SK-N-SH (cell line): ENCODE measurements around the gene GPR68. TPM values are rescaled to one million over a fixed set of nuclear protein-coding genes. Genes with fewer than 3 reads are reported as not detected.

Source experiments
- CTCF ChIA-PET: fragments of 300-600, 350-600 bp; formaldehyde crosslinking; extraction: SDS; loops from one replicate; lab custom pipeline; 2021; lab: Yijun Ruan, JAX
- POLR2A ChIA-PET: fragments of 350-600 bp; sonication (Branson Sonifier 250); formaldehyde crosslinking; extraction: SDS; loops from one replicate; lab custom pipeline; 2020; ENCODE audit warnings: antibody characterized with exemption, inconsistent platforms; lab: Yijun Ruan, JAX
- DNase-seq: peaks from one replicate; pipeline ENCODE4 v3.0.0; 2012
- H2AFZ ChIP-seq: fragments of 200-600 bp; sonication (generic); 2 replicates; pipeline ENCODE4 v1.8.1; 2016; ENCODE audit warnings: antibody characterized with exemption, mild to moderate bottlenecking, low read depth
- H3F3A ChIP-seq: fragments of 200-600 bp; sonication (generic); replicated peaks from 2 replicates; pipeline ENCODE3; 2016; ENCODE audit warnings: antibody characterized with exemption, mild to moderate bottlenecking; ENCODE audit not compliant: insufficient read depth
- H3K27ac ChIP-seq, 2 experiments: fragments of 200-500 bp in 1 of 2; fragments of 200-600 bp in 1 of 2; sonication (Bioruptor generic) in 1 of 2; sonication (generic), shearing (Covaris generic) in 1 of 2; 2 replicates each; pipeline versions ENCODE4 v1.5.1 to v1.6.1; 2014 to 2016; ENCODE audit warnings: low read depth in 2 of 2, inconsistent platforms in 1 of 2, low read length in 1 of 2, mild to moderate bottlenecking in 1 of 2, mixed read lengths in 1 of 2
- H3K27me3 ChIP-seq: fragments of 200-600 bp; sonication (generic), shearing (Covaris generic); 2 replicates; pipeline ENCODE4 v1.6.1; 2016; ENCODE audit warnings: mixed run types; ENCODE audit not compliant: insufficient read depth
- H3K36me3 ChIP-seq, 2 experiments: fragments of 200-500 bp in 1 of 2; fragments of 200-600 bp in 1 of 2; sonication (Bioruptor generic) in 1 of 2; sonication (generic) in 1 of 2; replicated peaks in 1 of 2; 2 replicates each; pipeline versions ENCODE3 to v1.5.1; 2014 to 2016; ENCODE audit warnings: low read length in 1 of 2, mild to moderate bottlenecking in 1 of 2; ENCODE audit not compliant: insufficient read depth in 2 of 2, control insufficient read depth in 1 of 2
- H3K4me1 ChIP-seq, 2 experiments: fragments of 200-500 bp in 1 of 2; fragments of 200-600 bp in 1 of 2; sonication (Bioruptor generic) in 1 of 2; sonication (generic), shearing (Covaris generic) in 1 of 2; 2 replicates each; pipeline versions ENCODE4 v1.5.1 to v1.6.1; 2014 to 2016; ENCODE audit warnings: low read depth in 1 of 2, low read length in 1 of 2, mixed run types in 1 of 2; ENCODE audit not compliant: insufficient read depth in 2 of 2, control insufficient read depth in 1 of 2
- H3K4me2 ChIP-seq: fragments of 200-600 bp; sonication (generic), shearing (Covaris generic); 2 replicates; pipeline ENCODE4 v1.6.1; 2017; ENCODE audit warnings: mixed run types
- H3K4me3 ChIP-seq, 2 experiments: fragments of 200-500 bp in 1 of 2; fragments of 200-600 bp in 1 of 2; sonication (Bioruptor generic) in 1 of 2; sonication (generic), shearing (Covaris generic) in 1 of 2; 2 replicates each; pipeline versions ENCODE4 v1.5.1 to v1.8.1; 2014 to 2016; ENCODE audit warnings: low read depth in 2 of 2, inconsistent platforms in 1 of 2, low read length in 1 of 2, mild to moderate bottlenecking in 1 of 2, mixed read lengths in 1 of 2, moderate library complexity in 1 of 2
- H3K79me2 ChIP-seq: fragments of 200-600 bp; sonication (generic); 2 replicates; pipeline ENCODE4 v1.8.1; 2017; ENCODE audit warnings: mild to moderate bottlenecking; ENCODE audit not compliant: insufficient read depth
- H3K9ac ChIP-seq: fragments of 200-600 bp; sonication (generic); 2 replicates; pipeline ENCODE4 v1.6.1; 2017; ENCODE audit warnings: mixed run types
- H3K9me2 ChIP-seq: fragments of 200-600 bp; sonication (generic); 2 replicates; pipeline ENCODE4 v1.6.1; 2017; ENCODE audit warnings: mixed run types
- H3K9me3 ChIP-seq: fragments of 200-600 bp; sonication (generic); 2 replicates; pipeline ENCODE4 v1.6.1; 2017; ENCODE audit warnings: mixed run types, mild to moderate bottlenecking, moderate library complexity
- H4K20me1 ChIP-seq: fragments of 200-600 bp; sonication (generic); 2 replicates; pipeline ENCODE4 v1.6.1; 2017; ENCODE audit warnings: mild to moderate bottlenecking, mixed run types; ENCODE audit not compliant: insufficient read depth
- CHD2 ChIP-seq: fragments of 150-350 bp; IDR thresholded peaks from 2 replicates; pipeline ENCODE4 v1.6.1; 2018; ENCODE audit warnings: low read length; ENCODE audit not compliant: partially characterized antibody
- GABPA ChIP-seq: IDR thresholded peaks from 2 replicates; pipeline ENCODE4 v1.4.0; 2012; ENCODE audit warnings: low read depth, mild to moderate bottlenecking
- POLR2AphosphoS5 ChIP-seq: IDR thresholded peaks from 2 replicates; pipeline ENCODE4 v1.6.1; 2012; ENCODE audit warnings: low read depth, low read length
- RFX5 ChIP-seq: IDR thresholded peaks from 2 replicates; pipeline ENCODE4 v1.6.1; 2012; ENCODE audit warnings: mild to moderate bottlenecking, improper control_type of control experiment, low read length
- RXRA ChIP-seq: IDR thresholded peaks from 2 replicates; pipeline ENCODE4 v1.4.0; 2012; ENCODE audit warnings: low read depth, mild to moderate bottlenecking, borderline replicate concordance
- SIN3A ChIP-seq: IDR thresholded peaks from 2 replicates; pipeline ENCODE4 v1.6.1; 2012; ENCODE audit warnings: low read depth, mild to moderate bottlenecking, low read length, moderate library complexity, borderline replicate concordance
- TAF1 ChIP-seq: IDR thresholded peaks from 2 replicates; pipeline ENCODE4 v1.6.1; 2012; ENCODE audit warnings: low read depth, mild to moderate bottlenecking, low read length, moderate library complexity, borderline replicate concordance
- TCF12 ChIP-seq: IDR thresholded peaks from 2 replicates; pipeline ENCODE4 v1.4.0; 2012
- YY1 ChIP-seq: IDR thresholded peaks from 2 replicates; pipeline ENCODE4 v1.4.0; 2012; ENCODE audit warnings: low read depth, mild to moderate bottlenecking
- WGBS: methylation state at CpG from one replicate; pipeline ENCODE4 v1.1.6; 2017; ENCODE audit warnings: low lambda C conversion rate; 5-methylcytosine and 5-hydroxymethylcytosine counted together
- polyA plus RNA-seq, 3 experiments: library from polyadenylated mRNA; depleted of rRNA; stranded (reverse); fragments of >200 nt; gene quantifications; 2 replicates each; pipeline ENCODE4 v1.2.3, GENCODE V29; 2012
- TF ChIP-seq, protein P1 (sequence below): IDR thresholded peaks from 2 replicates; pipeline ENCODE4 v1.4.0; 2012; ENCODE audit warnings: low read depth, borderline replicate concordance
- TF ChIP-seq, protein P2 (sequence below): fragments of 150-350 bp; IDR thresholded peaks from 2 replicates; pipeline ENCODE4 v1.6.1; 2016; ENCODE audit warnings: mild to moderate bottlenecking, low read depth, low read length
- TF ChIP-seq, protein P3 (sequence below): fragments of 200-600 bp; sonication (generic); IDR thresholded peaks from 2 replicates; pipeline ENCODE4 v1.6.1; 2017; ENCODE audit warnings: antibody characterized with exemption, mild to moderate bottlenecking, moderate library complexity

The GPR68 gene
- polyA plus RNA-seq, 1 of the 3 experiments (the other 2 are of a cell fraction) = 0.18 TPM

DNA sequence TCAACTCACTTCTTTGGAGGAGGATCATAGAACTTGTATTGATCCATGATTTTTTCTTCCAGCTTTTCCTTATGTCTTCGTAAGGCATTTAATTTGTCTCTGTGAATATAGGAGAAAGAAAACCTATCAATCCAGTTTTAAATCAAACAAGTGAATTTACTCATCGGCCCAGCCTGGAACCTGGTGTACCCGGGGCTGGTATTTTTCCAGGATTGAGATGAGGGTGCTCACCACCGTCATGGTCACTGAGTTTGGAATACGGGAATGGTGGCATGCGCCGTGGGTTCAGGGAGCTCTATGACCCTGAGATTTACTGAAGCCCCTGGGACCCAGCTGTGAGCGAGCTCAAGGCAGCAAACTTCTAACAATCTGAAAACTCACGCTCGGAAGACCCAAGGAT, 46.5 kb upstream of the GPR68 start:
- Histone ChIP-seq H3K4me2 (no peak overlapping the region), H2AFZ (no peak overlapping the region), H3K9ac (no peak overlapping the region), H3K79me2 (no peaks in the 10 kb centered on the region), H4K20me1 (no peaks in the 10 kb centered on the region), H3K4me1 (peaks cover 0 to 4% of the 10 kb centered on the region in 2 experiments; a peak in 2 of 4 replicates), H3K4me3 (no peak overlapping the region), H3K27me3 (no peaks in the 10 kb centered on the region), H3K27ac (no peak overlapping the region), H3K36me3 (no peaks in the 10 kb centered on the region), H3F3A (no peaks in the 10 kb centered on the region), H3K9me2 (no peaks in the 10 kb centered on the region), H3K9me3 (no peaks in the 10 kb centered on the region)
- DNase-seq = no peak
- TF ChIP-seq TCF12 = no peak
- no peak for TF ChIP-seq GABPA
- TF ChIP-seq TAF1 = no peak
- CTCF ChIA-PET = interaction anchor here (0.9 to 18.4 kb wide), 3 partner anchors 32 to 388 kb away, joined by 3 to 391 read pairs (median 7); no protein-coding TSS in a partner anchor
- POLR2A ChIA-PET = no interaction called here
- WGBS = 90% methylated on average over 10 of the region's 10 CpGs

DNA sequence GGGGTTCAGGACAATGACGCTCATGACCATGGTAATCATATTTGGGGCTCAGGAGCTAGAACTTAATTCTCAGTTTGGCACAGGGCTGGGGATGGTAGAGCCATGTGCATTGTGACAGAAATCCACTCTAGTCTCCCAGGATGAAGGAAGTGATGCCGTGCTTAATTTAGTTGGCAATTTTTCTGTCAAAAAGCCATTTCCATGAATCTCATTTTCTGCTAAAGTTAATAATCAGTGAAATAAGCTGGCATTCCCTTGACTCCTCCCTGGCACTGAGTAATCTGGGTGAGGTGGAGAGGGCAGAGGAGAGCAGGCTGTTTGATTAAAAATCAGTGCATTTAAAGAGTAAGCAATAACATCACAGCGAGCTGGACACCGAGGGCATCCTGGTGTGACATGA, 45.0 kb upstream of the GPR68 start:
- peaks cover 11 to 17% of the 10 kb centered on the region in 2 experiments; a peak in 3 of 4 replicates for H3K4me1 ChIP-seq
- DNase-seq = no peak
- no peak overlapping the region for H3K27ac ChIP-seq
- no peaks in the 10 kb centered on the region for H4K20me1 ChIP-seq
- H3K36me3 ChIP-seq = no peaks in the 10 kb centered on the region
- 91% methylated on average over 4 of the region's 4 CpGs for WGBS
- no peak overlapping the region for H3K4me3 ChIP-seq
- no peaks in the 10 kb centered on the region for H3K79me2 ChIP-seq
- no peak overlapping the region for H3K9ac ChIP-seq
- no peak overlapping the region for H2AFZ ChIP-seq
- H3K27me3 ChIP-seq = no peaks in the 10 kb centered on the region
- no peaks in the 10 kb centered on the region for H3K9me2 ChIP-seq
- H3F3A ChIP-seq = no peaks in the 10 kb centered on the region
- H3K4me2 ChIP-seq = no peak overlapping the region
- no peak for TF ChIP-seq POLR2AphosphoS5
- TF ChIP-seq, protein P1, sequence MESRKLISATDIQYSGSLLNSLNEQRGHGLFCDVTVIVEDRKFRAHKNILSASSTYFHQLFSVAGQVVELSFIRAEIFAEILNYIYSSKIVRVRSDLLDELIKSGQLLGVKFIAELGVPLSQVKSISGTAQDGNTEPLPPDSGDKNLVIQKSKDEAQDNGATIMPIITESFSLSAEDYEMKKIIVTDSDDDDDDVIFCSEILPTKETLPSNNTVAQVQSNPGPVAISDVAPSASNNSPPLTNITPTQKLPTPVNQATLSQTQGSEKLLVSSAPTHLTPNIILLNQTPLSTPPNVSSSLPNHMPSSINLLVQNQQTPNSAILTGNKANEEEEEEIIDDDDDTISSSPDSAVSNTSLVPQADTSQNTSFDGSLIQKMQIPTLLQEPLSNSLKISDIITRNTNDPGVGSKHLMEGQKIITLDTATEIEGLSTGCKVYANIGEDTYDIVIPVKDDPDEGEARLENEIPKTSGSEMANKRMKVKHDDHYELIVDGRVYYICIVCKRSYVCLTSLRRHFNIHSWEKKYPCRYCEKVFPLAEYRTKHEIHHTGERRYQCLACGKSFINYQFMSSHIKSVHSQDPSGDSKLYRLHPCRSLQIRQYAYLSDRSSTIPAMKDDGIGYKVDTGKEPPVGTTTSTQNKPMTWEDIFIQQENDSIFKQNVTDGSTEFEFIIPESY = no peak
- no peak for TF ChIP-seq SIN3A
- no peak for TF ChIP-seq CHD2
- TF ChIP-seq RXRA = no peak
- no peak for TF ChIP-seq YY1
- TF ChIP-seq, protein P2, sequence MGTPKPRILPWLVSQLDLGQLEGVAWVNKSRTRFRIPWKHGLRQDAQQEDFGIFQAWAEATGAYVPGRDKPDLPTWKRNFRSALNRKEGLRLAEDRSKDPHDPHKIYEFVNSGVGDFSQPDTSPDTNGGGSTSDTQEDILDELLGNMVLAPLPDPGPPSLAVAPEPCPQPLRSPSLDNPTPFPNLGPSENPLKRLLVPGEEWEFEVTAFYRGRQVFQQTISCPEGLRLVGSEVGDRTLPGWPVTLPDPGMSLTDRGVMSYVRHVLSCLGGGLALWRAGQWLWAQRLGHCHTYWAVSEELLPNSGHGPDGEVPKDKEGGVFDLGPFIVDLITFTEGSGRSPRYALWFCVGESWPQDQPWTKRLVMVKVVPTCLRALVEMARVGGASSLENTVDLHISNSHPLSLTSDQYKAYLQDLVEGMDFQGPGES = no peak
- TF ChIP-seq, protein P3, sequence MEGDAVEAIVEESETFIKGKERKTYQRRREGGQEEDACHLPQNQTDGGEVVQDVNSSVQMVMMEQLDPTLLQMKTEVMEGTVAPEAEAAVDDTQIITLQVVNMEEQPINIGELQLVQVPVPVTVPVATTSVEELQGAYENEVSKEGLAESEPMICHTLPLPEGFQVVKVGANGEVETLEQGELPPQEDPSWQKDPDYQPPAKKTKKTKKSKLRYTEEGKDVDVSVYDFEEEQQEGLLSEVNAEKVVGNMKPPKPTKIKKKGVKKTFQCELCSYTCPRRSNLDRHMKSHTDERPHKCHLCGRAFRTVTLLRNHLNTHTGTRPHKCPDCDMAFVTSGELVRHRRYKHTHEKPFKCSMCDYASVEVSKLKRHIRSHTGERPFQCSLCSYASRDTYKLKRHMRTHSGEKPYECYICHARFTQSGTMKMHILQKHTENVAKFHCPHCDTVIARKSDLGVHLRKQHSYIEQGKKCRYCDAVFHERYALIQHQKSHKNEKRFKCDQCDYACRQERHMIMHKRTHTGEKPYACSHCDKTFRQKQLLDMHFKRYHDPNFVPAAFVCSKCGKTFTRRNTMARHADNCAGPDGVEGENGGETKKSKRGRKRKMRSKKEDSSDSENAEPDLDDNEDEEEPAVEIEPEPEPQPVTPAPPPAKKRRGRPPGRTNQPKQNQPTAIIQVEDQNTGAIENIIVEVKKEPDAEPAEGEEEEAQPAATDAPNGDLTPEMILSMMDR = no peak
- no peak for TF ChIP-seq RFX5
- no peaks in the 10 kb centered on the region for H3K9me3 ChIP-seq
- ChIA-PET CTCF (interaction anchor here (0.9 to 18.4 kb wide), 3 partner anchors 39 to 386 kb away, joined by 3 to 391 read pairs (median 4); no protein-coding TSS in a partner anchor), POLR2A (no interaction called here)
